Fibroblast of peridontal ligament (primary cell): ENCODE data around the gene FAM170A.

Source experiments
- DNase-seq: peaks from one replicate; pipeline ENCODE4 v3.0.0-alpha.2; 2010; ENCODE audit errors: extremely low read depth

FAM170A gene

GRCh38 chr5:119629339-119629738 lies at the start of gene FAM170A:
FAM170A (plus strand) TSS chr5:119629558; CDS start chr5:119629769, 211 bp downstream.
- DNase-seq: no peak

DNA sequence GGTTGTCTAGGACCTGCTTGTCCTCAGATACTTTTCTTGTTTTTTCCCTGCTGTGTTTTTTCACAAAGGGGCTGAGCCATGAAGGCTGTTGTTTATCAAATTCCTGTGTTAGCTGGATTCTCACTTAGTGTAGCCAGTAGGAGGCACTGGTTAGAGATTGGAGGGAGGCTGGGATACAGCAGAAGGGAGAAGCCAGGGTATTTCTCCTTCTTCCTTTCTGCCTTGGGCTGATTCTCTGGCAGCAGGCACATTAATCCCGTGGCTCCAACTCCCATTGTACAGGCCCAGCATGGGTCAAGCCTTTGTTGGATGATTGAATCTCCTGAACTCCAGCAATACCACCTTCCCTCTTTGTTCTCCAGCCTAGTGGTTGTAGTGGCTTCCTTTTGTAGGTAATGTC lies 46.4 kb upstream of the FAM170A start:
- no peak for DNase-seq

DNA sequence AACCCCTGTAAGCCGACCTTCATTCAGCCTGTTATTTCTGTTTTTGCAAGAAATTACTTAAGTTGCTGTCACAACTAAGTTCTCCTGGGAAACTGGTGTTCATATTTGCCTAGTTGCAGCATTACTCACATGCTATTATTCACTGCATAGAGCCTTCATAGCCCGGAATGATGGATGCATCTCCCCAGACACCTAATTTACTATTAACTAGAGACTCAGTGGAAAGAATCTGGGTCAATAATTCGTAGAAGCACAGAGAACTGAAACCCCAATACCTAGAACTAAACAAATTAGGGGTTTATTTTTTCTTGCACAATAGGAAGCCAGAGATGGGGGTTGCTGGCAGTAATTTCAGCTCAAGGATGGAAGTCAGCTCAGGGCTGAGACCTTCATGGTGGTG lies 45.7 kb upstream of the FAM170A start:
- DNase-seq: peak; percentile 3

DNA sequence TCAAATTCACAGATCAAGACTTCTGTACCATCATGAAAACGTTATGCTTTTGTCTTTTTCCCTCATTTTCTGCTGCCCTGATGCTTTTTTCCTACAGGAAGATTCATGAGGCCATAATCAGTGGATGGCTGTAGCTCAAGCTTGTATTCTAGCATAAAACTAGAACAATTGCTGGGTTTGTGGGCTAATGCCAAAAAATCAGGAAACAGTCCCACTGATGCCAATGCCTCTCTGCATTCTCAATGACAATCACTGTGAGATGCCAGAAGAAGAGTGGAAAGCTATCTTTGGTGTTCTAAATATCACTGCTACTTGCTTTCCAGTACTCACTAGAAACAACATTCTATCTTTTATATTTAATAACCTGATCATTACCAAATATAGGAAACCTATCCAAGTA lies 33.3 kb upstream of the FAM170A start:
- DNase-seq: no peak

- DNase-seq: no peak
Measured at GRCh38 chr5:119597728-119598298, 31.5 kb upstream of the FAM170A start.

GRCh38 chr5:119613937-119614336 lies 15.4 kb upstream of the FAM170A start:
- no peak for DNase-seq

- DNase-seq: no peak
Measured at GRCh38 chr5:119614838-119615237, 14.5 kb upstream of the FAM170A start.

DNA sequence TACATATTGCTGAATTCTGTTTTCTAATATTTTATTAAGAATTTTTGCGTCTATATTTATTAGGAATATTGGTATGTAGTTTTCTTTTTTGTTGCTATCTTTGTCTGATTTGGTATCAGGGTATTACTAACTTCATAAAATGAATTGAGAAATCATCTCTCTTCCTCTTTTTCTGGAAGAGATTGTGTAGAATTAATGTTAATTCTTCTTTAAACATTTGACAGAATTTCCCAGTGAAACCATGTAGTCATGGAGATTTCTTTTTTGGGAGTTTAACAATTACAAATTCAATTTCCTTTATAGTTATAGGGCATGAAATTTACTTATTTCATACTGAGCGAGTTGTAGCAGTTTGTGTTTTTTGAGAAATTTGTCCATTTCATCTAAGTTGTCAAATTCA lies 3.3 kb upstream of the FAM170A start:
- DNase-seq: no peak

DNA sequence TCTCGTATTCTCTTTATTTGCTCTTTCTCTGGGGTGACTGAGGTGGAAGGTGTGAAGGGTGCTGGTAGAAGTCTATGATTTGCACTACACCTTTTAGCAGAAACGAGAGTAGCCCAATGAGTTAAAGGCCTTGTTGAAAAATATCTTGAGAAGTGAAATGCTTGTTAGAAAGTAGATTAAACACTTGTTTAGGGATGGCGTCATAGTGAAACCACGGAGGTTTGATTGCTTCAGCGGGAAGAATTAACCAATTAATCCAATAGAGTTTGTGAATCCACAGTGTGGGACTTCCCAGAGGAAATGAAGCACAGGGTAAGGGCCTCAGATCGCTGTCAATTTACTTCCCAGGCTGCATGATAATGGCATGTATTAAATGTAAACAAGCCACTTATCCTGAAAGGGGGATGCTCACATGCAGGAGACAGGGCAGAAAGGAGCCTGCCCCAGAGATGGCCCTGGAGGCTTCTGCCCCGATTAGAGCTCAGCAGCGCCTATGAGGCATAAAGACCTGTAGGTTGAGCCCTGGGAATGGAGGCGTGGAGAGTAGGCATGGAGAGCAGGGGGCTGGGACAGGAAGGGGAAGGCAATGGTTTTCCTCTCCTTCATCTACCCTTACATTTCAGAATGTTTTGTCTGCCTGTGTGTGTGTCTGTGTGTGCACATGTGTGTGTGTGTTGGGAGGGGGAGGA lies 1.5 kb downstream of the FAM170A start:
- DNase-seq: no peak

- DNase-seq: no peak
Measured at GRCh38 chr5:119631660-119632059, 2.3 kb downstream of the FAM170A start.

DNA sequence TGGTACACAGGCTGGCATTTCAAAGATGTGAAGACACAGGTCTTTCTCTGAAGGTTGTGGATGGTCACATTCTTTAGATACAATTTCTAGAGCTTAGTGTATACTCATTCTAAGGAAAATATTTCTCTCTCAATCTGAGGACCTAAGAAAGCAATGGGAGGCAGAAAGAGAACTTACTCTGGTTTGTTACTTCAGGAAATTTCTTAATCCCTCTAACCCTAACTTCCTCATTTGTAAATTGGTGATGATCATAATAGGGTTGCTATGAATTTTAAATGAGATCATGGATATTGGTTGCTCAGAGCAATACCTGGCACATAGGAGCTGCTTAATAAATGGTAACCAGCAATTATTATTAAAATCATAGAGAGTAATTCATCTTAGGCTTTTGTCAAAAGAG lies 22.1 kb downstream of the FAM170A start:
- no peak for DNase-seq

DNA sequence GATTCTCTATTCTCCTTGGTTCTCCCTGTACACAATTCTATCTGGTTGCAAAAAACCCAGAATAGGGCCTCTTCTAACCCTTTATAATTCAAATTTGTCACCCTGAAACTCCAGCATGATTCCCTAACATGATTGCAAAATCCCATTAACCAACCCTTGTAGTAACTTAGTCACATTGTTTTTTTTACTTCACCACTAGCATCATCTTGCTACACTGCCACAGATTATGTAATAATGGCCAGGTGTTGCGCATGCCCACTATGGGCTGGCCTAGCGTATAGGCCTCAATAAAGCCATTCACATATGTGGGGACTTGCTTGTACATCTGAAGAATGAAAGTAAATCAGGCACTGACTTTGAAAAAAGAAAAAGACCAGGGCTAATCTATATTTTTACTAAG lies 25.7 kb downstream of the FAM170A start:
- peak; percentile 2 for DNase-seq

- DNase-seq: no peak
Measured at GRCh38 chr5:119656023-119656422, 26.7 kb downstream of the FAM170A start.

- DNase-seq: no peak
Measured at GRCh38 chr5:119666542-119666941, 37.2 kb downstream of the FAM170A start.

GRCh38 chr5:119678351-119679028 lies 49.1 kb downstream of the FAM170A start:
- no peak for DNase-seq

DNA sequence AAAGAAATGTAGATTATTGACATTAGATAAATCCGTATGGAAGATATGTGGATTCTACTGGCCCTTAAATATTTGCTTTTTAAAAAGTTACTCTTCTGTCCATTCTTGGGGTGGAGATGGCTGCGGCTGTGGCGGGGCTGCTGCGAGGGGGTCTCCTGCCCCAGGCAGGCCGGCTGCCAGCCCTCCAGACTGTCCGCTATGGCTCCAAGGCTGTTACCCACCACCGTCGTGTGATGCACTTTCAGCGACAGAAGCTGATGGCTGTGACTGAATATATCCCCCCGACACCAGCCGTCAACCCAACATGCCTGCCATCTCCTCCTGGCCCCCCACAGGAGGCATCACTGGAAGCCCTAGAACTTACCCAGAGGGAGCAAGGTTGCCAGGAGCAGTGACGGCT lies 50.7 kb downstream of the FAM170A start:
- DNase-seq: no peak

DNA sequence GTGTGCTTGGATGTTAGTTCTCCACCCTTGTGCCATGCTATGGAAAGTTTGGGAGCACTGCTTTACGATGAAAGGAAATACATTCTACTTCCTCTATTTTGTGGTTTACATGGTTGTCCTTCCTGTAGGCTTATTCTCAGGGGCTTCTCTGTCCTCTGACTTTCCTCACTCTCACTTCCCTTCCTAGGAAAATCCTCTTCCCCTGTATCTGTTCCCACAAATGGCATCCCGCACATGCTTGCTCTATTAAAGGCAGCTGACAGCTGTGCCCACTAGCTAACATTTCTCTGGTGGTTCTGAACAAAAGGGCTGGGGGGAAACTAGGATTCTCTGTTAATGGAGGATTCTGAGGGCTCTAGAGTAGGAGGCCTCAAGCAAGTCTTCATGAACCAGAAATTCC lies 52.4 kb downstream of the FAM170A start:
- no peak for DNase-seq

DNA sequence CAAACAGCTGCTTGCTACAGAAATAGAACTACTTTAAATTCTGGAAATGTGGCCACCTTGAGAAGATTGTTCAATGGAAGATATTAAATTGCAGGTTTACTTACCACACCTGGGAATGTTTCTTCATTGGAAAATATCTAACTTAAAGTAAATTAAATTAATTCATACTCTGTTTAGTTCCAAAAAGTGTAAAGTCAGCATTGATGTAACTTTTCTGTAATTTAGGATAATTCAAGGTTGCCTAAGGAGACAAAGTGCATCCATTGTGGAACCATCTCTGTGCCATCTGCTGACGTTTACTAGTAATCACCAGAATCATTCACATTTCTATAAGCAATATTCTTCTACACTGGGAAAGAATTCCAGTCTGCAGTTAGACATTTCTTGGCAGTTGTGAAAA lies 53.0 kb downstream of the FAM170A start:
- DNase-seq: no peak
